NB4 (cell line): ENCODE data around the gene MTOR.
A peak's percentile ranks its signal among the peaks of the same experiment; 100 is the strongest.

Experiments used
- DNase-seq: peaks from one replicate; pipeline ENCODE4 v3.0.0; 2010; ENCODE audit warnings: low read depth
- H3K4me3 ChIP-seq: one replicate; pipeline ENCODE4 v1.5.1; 2011; ENCODE audit warnings: mild to moderate bottlenecking, low read depth, low read length, moderate library complexity
- MAX ChIP-seq: IDR thresholded peaks from 2 replicates; pipeline ENCODE4 v1.6.1; 2011; ENCODE audit warnings: low read depth, low read length
- MYC ChIP-seq: IDR thresholded peaks from 2 replicates; pipeline ENCODE4 v1.6.1; 2011; ENCODE audit warnings: low read depth, low read length
- POLR2A ChIP-seq: IDR thresholded peaks from 2 replicates; pipeline ENCODE4 v1.6.1; 2011; ENCODE audit warnings: mild to moderate bottlenecking; ENCODE audit not compliant: insufficient read length; ENCODE audit errors: extremely low read depth
- TF ChIP-seq, protein P1 (sequence below): IDR thresholded peaks from one replicate; pipeline ENCODE4 v1.5.1; 2012; ENCODE audit warnings: low read depth, low read length

MTOR gene

GRCh38 chr1:11283151-11283550 lies 20.8 kb upstream of the MTOR start:
- no peak for TF ChIP-seq MAX
- no peak overlapping the region for H3K4me3 ChIP-seq
- DNase-seq: no peak

GRCh38 chr1:11281518-11282331 lies 19.4 kb upstream of the MTOR start:
- TF ChIP-seq, protein P1, sequence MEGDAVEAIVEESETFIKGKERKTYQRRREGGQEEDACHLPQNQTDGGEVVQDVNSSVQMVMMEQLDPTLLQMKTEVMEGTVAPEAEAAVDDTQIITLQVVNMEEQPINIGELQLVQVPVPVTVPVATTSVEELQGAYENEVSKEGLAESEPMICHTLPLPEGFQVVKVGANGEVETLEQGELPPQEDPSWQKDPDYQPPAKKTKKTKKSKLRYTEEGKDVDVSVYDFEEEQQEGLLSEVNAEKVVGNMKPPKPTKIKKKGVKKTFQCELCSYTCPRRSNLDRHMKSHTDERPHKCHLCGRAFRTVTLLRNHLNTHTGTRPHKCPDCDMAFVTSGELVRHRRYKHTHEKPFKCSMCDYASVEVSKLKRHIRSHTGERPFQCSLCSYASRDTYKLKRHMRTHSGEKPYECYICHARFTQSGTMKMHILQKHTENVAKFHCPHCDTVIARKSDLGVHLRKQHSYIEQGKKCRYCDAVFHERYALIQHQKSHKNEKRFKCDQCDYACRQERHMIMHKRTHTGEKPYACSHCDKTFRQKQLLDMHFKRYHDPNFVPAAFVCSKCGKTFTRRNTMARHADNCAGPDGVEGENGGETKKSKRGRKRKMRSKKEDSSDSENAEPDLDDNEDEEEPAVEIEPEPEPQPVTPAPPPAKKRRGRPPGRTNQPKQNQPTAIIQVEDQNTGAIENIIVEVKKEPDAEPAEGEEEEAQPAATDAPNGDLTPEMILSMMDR: no peak
- TF ChIP-seq MYC (no peak), POLR2A (no peak), MAX (no peak)
- DNase-seq: no peak

GRCh38 chr1:11280719-11281376 lies 18.5 kb upstream of the MTOR start:
- TF ChIP-seq MAX (no peak), POLR2A (no peak), MYC (no peak)
- TF ChIP-seq, protein P1: no peak
- no peak overlapping the region for H3K4me3 ChIP-seq
- no peak for DNase-seq

More at GRCh38 chr1:11281518-11282331, 19.4 kb upstream of the MTOR start:
- no peak overlapping the region for H3K4me3 ChIP-seq

DNA sequence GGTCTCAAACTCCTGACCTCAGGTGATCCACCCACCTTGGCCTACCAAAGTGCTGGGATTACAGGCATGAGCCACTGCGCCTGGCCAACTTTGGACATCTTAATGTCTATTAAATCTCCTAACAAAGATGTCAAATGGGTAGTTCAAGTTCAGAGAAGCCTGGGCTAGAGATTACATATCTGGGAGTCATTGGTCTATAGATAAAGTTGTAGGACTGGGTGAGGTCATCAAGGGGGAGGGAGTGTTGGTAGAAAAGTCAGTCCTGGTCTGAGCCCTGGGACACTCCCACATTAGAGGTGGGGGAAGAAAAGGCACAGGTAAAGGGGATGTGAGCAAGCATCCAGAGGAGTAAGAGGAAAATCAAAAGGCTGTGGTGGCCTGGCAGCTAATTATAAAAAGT lies 17.3 kb upstream of the MTOR start:
- TF ChIP-seq MAX (no peak), MYC (no peak), POLR2A (no peak)
- TF ChIP-seq, protein P1: no peak
- no peak overlapping the region for H3K4me3 ChIP-seq
- no peak for DNase-seq

DNA sequence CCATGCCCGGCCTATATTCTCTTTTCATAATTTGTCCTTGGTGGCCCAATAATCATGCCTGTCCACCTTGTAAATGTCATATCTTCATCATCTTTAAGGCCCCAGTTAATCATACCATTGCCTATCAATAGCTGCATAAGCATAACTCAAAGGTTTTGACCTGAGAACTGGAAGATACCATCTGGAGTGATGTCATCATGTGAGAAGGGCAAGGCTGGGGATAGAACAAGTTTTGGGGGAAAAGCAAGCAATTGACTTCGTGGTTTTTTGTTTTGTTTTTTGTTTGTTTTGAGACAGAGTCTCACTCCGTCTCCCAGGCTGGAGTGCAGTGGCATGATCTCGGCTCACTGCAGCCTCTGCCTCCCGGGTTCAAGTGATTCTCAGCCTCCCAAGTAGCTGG lies 16.8 kb upstream of the MTOR start:
- no peak for DNase-seq
- no peak overlapping the region for H3K4me3 ChIP-seq
- TF ChIP-seq POLR2A: no peak
- no peak for TF ChIP-seq MYC
- TF ChIP-seq, protein P1: no peak
- no peak for TF ChIP-seq MAX

DNA sequence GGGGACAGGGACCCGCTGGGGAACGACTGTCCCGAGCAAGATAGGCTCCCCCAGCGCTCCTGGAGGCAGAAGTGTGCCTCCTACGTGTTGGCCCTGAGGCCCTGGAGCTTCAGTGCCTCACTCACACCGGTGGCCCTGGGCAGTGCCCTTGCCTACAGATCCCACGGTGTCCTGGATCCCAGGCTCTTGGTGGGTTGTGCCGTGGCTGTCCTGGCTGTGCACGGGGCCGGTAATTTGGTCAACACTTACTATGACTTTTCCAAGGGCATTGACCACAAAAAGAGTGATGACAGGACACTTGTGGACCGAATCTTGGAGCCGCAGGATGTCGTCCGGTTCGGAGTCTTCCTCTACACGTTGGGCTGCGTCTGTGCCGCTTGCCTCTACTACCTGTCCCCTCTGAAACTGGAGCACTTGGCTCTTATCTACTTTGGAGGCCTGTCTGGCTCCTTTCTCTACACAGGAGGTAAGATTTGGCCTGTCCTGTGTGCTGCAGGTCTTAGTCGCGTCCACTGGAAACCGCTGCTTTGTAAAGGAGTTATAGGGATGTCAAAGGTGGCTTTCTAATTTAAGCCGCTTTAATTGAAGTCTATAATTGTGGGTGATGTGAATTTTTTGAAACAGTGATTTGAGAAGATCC lies 11.4 kb upstream of the MTOR start:
- TF ChIP-seq POLR2A (no peak), MAX (no peak), MYC (no peak)
- TF ChIP-seq, protein P1: no peak
- H3K4me3 ChIP-seq: peak overlapping the region; percentile 99
- peak; percentile 42 for DNase-seq
